Neuronal stem cell (in vitro differentiated cells): ENCODE results near the gene AKAP8L.

Source experiments
- DNase-seq: peaks from one replicate; pipeline ENCODE4 v3.0.0-alpha.2; 2013; ENCODE audit warnings: low spot score
- H2AFZ ChIP-seq: one replicate; pipeline ENCODE4 v1.6.1; 2013; ENCODE audit warnings: mild to moderate bottlenecking, low read length, inconsistent platforms
- H2AK5ac ChIP-seq: 2 replicates; pipeline ENCODE4 v1.6.1; 2013; ENCODE audit warnings: low read depth, mild to moderate bottlenecking, inconsistent platforms, low read length, moderate library complexity, mixed read lengths
- H2BK120ac ChIP-seq: 2 replicates; pipeline ENCODE4 v1.6.1; 2013; ENCODE audit warnings: low read depth, mild to moderate bottlenecking, inconsistent platforms, low read length, moderate library complexity, mixed read lengths
- H2BK12ac ChIP-seq: one replicate; pipeline ENCODE4 v1.6.1; 2013; ENCODE audit warnings: low read length, inconsistent platforms
- H2BK15ac ChIP-seq: 2 replicates; pipeline ENCODE4 v1.6.1; 2013; ENCODE audit warnings: mild to moderate bottlenecking, low read length, inconsistent platforms, mixed read lengths
- H2BK5ac ChIP-seq: one replicate; pipeline ENCODE4 v1.6.1; 2013; ENCODE audit warnings: inconsistent platforms, mild to moderate bottlenecking, low read length, moderate library complexity
- H3K14ac ChIP-seq: one replicate; pipeline ENCODE4 v1.6.1; 2013; ENCODE audit warnings: low read length, inconsistent platforms
- H3K18ac ChIP-seq: 2 replicates; pipeline ENCODE4 v1.6.1; 2013; ENCODE audit warnings: low read length, inconsistent platforms
- H3K23ac ChIP-seq: 2 replicates; pipeline ENCODE4 v1.6.1; 2013; ENCODE audit warnings: low read depth, mild to moderate bottlenecking, mixed read lengths, low read length, inconsistent platforms; ENCODE audit not compliant: poor library complexity
- H3K27ac ChIP-seq: replicated peaks from 3 replicates; pipeline ENCODE4 v1.5.1; 2013; ENCODE audit warnings: low read length, inconsistent platforms
- H3K27me3 ChIP-seq, 3 experiments: 2 replicates each; pipeline ENCODE4 v1.6.1; 2013; ENCODE audit warnings: low read length in 3 of 3, mild to moderate bottlenecking in 2 of 3, inconsistent platforms in 1 of 3, low read depth in 1 of 3, mixed read lengths in 1 of 3, moderate library complexity in 1 of 3; ENCODE audit not compliant: control insufficient read depth in 3 of 3, insufficient read depth in 3 of 3
- H3K36me3 ChIP-seq, 2 donors: replicated peaks in 1 of 2; 2 replicates each; pipeline ENCODE4 v1.6.1; 2013; ENCODE audit warnings: low read length in 2 of 2; ENCODE audit not compliant: control insufficient read depth in 2 of 2, insufficient read depth in 2 of 2
- H3K4ac ChIP-seq: 2 replicates; pipeline ENCODE4 v1.6.1; 2013; ENCODE audit warnings: inconsistent platforms, mild to moderate bottlenecking, low read length, moderate library complexity
- H3K4me1 ChIP-seq, 2 donors: 1 replicate in 1 of 2; 2 replicates in 1 of 2; pipeline ENCODE4 v1.6.1; 2013; ENCODE audit warnings: low read length in 2 of 2, low read depth in 1 of 2; ENCODE audit not compliant: control insufficient read depth in 2 of 2, insufficient read depth in 1 of 2
- H3K4me2 ChIP-seq: one replicate; pipeline ENCODE4 v1.6.1; 2013; ENCODE audit warnings: mild to moderate bottlenecking, low read length, inconsistent platforms; ENCODE audit not compliant: insufficient read depth, poor library complexity, severe bottlenecking
- H3K4me3 ChIP-seq, 2 donors: 2 replicates each; pipeline ENCODE4 v1.5.1; 2013; ENCODE audit warnings: low read length in 2 of 2, mild to moderate bottlenecking in 2 of 2, inconsistent platforms in 1 of 2, moderate library complexity in 1 of 2
- H3K79me1 ChIP-seq: one replicate; pipeline ENCODE4 v1.6.1; 2013; ENCODE audit warnings: low read depth, mild to moderate bottlenecking, inconsistent platforms, low read length, moderate library complexity
- H3K9ac ChIP-seq: one replicate; pipeline ENCODE4 v1.6.1; 2013; ENCODE audit warnings: mild to moderate bottlenecking, low read depth, low read length, inconsistent platforms; ENCODE audit not compliant: poor library complexity
- H3K9me3 ChIP-seq, 2 donors: replicated peaks in 1 of 2; 2 replicates each; pipeline versions ENCODE3 to v1.6.1; 2013; ENCODE audit warnings: low read length in 2 of 2, mild to moderate bottlenecking in 2 of 2, inconsistent platforms in 1 of 2, low read depth in 1 of 2, mixed read lengths in 1 of 2, moderate library complexity in 1 of 2; ENCODE audit not compliant: control insufficient read depth in 2 of 2, insufficient read depth in 1 of 2
- H4K8ac ChIP-seq: one replicate; pipeline ENCODE4 v1.6.1; 2013; ENCODE audit warnings: low read depth, mild to moderate bottlenecking, inconsistent platforms, low read length, moderate library complexity
- H4K91ac ChIP-seq: one replicate; pipeline ENCODE4 v1.6.1; 2013; ENCODE audit warnings: low read length, low read depth, mild to moderate bottlenecking, inconsistent platforms; ENCODE audit not compliant: poor library complexity
- WGBS, 2 donors: extraction: QIAGEN DNeasy Blood & Tissue Kit; methylation state at CpG; one replicate each; pipeline ENCODE4 v1.1.7; 2013; ENCODE audit warnings: missing lambda C conversion rate in 2 of 2, mixed read lengths in 1 of 2; ENCODE audit not compliant: insufficient read length in 2 of 2, insufficient replicate concordance in 1 of 2; ENCODE audit errors: extremely low coverage in 2 of 2; 5-methylcytosine and 5-hydroxymethylcytosine counted together

AKAP8L gene

DNA sequence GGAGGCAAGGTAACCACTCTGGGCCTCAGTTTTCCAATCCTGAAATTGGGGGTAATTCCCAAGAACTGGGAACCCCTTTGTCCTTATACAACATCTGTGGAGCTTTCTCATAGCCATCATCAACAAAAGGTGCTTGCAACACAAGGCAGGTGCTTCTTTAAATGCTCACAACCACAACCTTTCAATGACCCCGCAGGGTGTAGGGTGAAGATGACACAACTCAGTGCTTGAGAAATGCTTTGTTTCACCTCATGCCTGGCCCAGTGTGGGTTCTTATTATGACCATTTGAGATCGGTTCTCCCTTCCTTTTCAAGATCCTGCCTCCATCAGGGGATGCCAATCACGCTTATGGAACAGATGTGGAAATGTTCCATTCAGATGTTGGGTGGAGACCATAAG, 22.5 kb upstream of the AKAP8L start:
- Histone ChIP-seq H2BK5ac (no peak overlapping the region), H4K91ac (no peak overlapping the region), H4K8ac (no peak overlapping the region), H3K9me3 (no peaks in the 10 kb centered on the region), H3K27me3 (no peaks in the 10 kb centered on the region), H2AFZ (no peak overlapping the region), H3K4me1 (peaks cover 0 to 3% of the 10 kb centered on the region in 2 donors), H3K14ac (no peak overlapping the region), H3K18ac (no peak overlapping the region), H3K4ac (no peak overlapping the region), H3K27ac (no peak overlapping the region), H3K9ac (no peak overlapping the region), H2BK15ac (no peak overlapping the region), H2BK12ac (no peak overlapping the region), H3K23ac (no peak overlapping the region), H3K4me2 (no peak overlapping the region), H3K36me3 (peaks cover 0 to 2% of the 10 kb centered on the region in 2 donors), H3K4me3 (no peak overlapping the region), H3K79me1 (peaks cover 1% of the 10 kb centered on the region), H2AK5ac (no peak overlapping the region), H2BK120ac (no peak overlapping the region)
- no CpG with 5 or more reads among the region's 3 CpGs for WGBS, 2 donors
- DNase-seq = no peak

DNA sequence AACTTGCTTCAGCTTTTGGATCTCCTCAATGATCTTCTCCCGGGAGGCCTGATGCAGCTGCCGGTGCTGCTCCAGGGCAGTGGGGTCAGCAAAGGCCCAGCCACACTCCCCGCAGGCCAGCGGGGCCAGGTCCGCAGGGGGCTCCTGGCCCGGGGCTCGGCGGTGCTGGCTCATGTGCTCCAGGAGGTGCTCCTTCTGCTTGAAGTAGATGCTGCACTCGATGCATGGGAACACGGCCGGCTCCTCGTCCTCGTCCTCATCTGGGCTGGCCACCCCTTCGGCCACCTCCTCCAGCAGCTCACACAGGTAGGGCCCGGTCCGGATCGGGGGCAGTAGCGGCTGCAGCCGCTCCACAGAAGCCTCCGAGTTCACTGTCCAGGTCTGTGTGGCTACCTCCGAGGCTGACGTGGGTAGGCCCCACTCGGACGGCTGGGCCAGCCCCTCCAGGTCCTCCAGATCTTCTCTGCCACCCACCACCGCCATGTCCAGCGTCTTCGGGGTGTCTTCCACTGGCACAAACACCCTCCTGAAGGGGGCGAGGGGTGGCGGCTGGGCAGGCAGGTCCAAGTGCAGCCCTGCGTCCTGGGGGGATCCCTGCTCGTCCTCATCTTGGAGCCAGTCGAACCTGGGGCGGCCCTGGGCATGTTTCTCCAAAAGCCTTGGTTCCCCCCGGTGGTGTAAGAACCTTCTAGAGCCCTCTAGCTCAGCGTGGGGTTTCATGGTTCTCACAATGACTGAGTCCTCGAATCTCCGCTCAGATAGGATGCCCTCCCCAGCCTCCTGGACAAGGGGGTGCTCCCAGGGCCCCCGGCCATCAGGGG, 21.2 kb upstream of the AKAP8L start:
- H3K79me1 ChIP-seq = peaks cover 1% of the 10 kb centered on the region
- no peak overlapping the region for H3K4me3 ChIP-seq
- H3K9me3 ChIP-seq = no peaks in the 10 kb centered on the region
- no peak overlapping the region for H3K23ac ChIP-seq
- no peak overlapping the region for H3K14ac ChIP-seq
- peak overlapping the region; percentile 17 for H2BK15ac ChIP-seq
- H3K4ac ChIP-seq = no peak overlapping the region
- H3K4me1 ChIP-seq = peaks cover 0 to 3% of the 10 kb centered on the region in 2 donors
- H2AK5ac ChIP-seq = no peak overlapping the region
- H3K27me3 ChIP-seq = no peaks in the 10 kb centered on the region
- H2BK5ac ChIP-seq = no peak overlapping the region
- WGBS, 2 donors = no CpG with 5 or more reads among the region's 38 CpGs
- peak overlapping the region; percentile 38 for H3K9ac ChIP-seq
- no peak overlapping the region for H3K4me2 ChIP-seq
- H3K27ac ChIP-seq = no peak overlapping the region
- H2BK12ac ChIP-seq = no peak overlapping the region
- H2AFZ ChIP-seq = no peak overlapping the region
- H3K18ac ChIP-seq = peak overlapping the region; percentile 4
- peaks cover 0 to 2% of the 10 kb centered on the region in 2 donors for H3K36me3 ChIP-seq
- H2BK120ac ChIP-seq = no peak overlapping the region
- DNase-seq = no peak
- H4K91ac ChIP-seq = no peak overlapping the region
- no peak overlapping the region for H4K8ac ChIP-seq

DNA sequence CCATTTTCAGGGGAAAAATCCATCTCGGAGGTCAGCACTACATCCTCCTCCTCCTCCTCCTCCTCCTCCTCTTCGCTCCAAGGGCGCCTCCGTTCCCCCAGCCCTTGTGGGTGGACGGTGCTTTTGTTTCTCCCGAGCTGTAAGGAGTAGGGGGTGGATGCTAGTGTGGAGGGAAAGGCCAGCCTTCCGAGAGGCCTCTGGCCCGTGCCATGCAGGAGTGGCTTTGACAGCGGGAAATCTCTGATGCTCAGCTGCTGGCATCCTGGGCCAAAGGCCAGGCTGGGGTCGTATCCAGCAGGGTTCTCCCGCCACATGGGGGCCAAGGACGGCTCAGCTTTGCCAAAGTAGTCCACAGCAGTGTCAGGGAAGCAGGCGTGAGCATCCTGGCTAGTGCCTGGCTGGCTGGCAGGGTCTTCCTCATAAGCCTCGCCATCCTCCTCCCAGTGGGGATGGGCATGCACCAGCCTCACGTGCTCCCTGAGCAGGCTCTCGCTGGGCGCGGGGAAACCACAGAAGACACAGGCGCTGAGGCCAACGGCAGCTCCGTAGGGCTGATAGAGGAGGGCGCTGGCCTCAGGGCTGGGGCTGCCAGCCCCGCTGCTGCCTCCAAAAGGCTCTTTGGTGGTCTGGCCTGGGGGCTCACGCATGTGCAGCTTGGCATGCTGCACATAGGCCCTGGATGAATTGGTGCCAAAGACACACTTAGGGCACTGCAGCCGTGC, 20.5 kb upstream of the AKAP8L start:
- no peak overlapping the region for H3K4ac ChIP-seq
- no peak overlapping the region for H3K4me2 ChIP-seq
- peaks cover 0 to 2% of the 10 kb centered on the region in 2 donors for H3K36me3 ChIP-seq
- H3K27ac ChIP-seq = no peak overlapping the region
- no peak overlapping the region for H4K91ac ChIP-seq
- H2BK120ac ChIP-seq = no peak overlapping the region
- peak overlapping the region; percentile 85 for H3K23ac ChIP-seq
- H2BK15ac ChIP-seq = no peak overlapping the region
- H2AK5ac ChIP-seq = peak overlapping the region; percentile 81
- H3K18ac ChIP-seq = peak overlapping the region; percentile 57
- no peak overlapping the region for H3K4me3 ChIP-seq
- peaks cover 0 to 3% of the 10 kb centered on the region in 2 donors for H3K4me1 ChIP-seq
- no peaks in the 10 kb centered on the region for H3K27me3 ChIP-seq
- no peak overlapping the region for H2BK5ac ChIP-seq
- no peak overlapping the region for H2AFZ ChIP-seq
- no CpG with 5 or more reads among the region's 25 CpGs for WGBS, 2 donors
- H2BK12ac ChIP-seq = no peak overlapping the region
- H3K9me3 ChIP-seq = no peaks in the 10 kb centered on the region
- peak overlapping the region; percentile 74 for H3K9ac ChIP-seq
- H3K14ac ChIP-seq = peak overlapping the region; percentile 89
- DNase-seq = no peak
- H3K79me1 ChIP-seq = peaks cover 1% of the 10 kb centered on the region
- H4K8ac ChIP-seq = peak overlapping the region; percentile 9

DNA sequence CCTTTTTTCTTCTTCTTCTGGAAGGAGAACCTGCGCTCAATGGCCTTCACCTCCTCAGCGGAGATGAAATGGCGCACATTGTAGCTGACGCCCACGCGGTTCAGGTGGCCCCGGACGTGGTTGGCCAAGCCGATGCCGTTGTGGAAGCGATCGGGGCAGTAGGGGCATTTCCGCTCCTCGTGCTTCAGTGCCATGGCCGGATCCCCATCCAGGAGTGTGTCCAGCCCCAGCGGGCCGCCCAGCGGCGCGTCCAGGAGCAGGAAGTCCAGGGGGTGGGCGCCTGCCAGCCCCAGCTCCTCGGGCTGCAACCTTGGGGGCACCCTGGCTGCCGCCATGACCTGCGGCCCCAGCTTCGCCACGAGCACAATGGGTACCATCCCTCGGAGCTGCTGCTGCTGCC, 19.8 kb upstream of the AKAP8L start:
- Histone ChIP-seq H2AK5ac (peak overlapping the region; percentile 81), H3K79me1 (peaks cover 1% of the 10 kb centered on the region), H2BK120ac (no peak overlapping the region), H3K9ac (no peak overlapping the region), H4K8ac (no peak overlapping the region), H2BK5ac (peak overlapping the region; percentile 82), H3K14ac (peak overlapping the region; percentile 31), H2BK15ac (no peak overlapping the region), H3K23ac (peak overlapping the region; percentile 55), H3K4me3 (no peak overlapping the region), H3K4me2 (no peak overlapping the region), H3K9me3 (no peaks in the 10 kb centered on the region), H3K18ac (peak overlapping the region; percentile 57), H3K4ac (no peak overlapping the region), H2AFZ (no peak overlapping the region), H3K4me1 (peaks cover 0 to 3% of the 10 kb centered on the region in 2 donors), H2BK12ac (no peak overlapping the region), H3K36me3 (peaks cover 0 to 2% of the 10 kb centered on the region in 2 donors), H3K27ac (no peak overlapping the region), H4K91ac (no peak overlapping the region), H3K27me3 (no peaks in the 10 kb centered on the region)
- WGBS, 2 donors = no CpG with 5 or more reads among the region's 27 CpGs
- no peak for DNase-seq
